ENCODE measurements around the gene PCBP4. TPM values are rescaled to one million over a fixed set of nuclear protein-coding genes. Genes with fewer than 3 reads are reported as not detected.

Gene PCBP4
- total RNA-seq, 1 experiment from 2014 or later: 28.7 TPM

DNA sequence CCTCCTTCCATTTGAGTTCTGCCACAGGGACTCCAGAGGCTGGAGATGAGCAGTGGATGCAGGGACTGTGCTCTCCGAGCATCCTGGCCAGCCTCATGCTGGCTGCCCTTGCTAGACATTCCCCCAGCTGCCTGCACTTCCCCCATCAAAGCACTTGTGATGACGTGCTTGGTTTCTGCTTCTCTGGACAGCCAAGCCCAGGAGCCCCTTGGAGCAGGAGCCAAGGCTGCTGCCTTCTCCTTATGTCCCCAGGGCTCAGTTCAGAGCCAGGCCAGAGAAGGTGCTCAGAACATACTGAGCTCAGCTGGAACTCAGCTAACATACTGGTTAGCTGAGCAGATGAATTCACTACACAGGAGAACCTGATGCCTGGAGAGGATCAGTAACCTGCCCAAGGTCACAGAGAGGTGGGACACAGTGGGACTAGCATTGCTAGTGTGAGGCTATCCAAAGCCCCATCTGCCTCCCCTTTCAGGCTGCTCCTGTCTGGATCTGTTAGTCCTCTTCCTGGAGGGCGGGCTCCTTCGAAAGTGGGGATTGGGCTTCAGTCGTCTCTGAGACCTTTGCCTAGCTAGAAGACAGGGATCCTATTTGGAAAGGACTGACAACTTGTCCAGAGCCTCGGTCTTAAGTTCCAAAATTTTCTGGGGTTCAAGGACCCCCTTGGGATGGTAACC lies 4.3 kb downstream of the PCBP4 start:
- Mint-ChIP-seq H3K27me3 (ENCODE audit: low read depth) (peaks cover 23% of the 10 kb centered on the region), H3K36me3 (no peaks in the 10 kb centered on the region), H3K4me1 (peaks cover 28% of the 10 kb centered on the region), H3K4me3 (no peak overlapping the region), H3K27ac (no peak overlapping the region), H3K9me3 (no peaks in the 10 kb centered on the region)
- ChIA-PET POLR2A (interaction anchor here (1.3 kb wide), 1 partner anchor 20 kb away, joined by 8 read pairs; the partner anchor contains the start of gene ACY1), CTCF (interaction anchor here (1.4 to 6.5 kb wide), 3 partner anchors 12 to 143 kb away, joined by 3 to 60 read pairs (median 19); partner anchors contain the start of genes ABHD14A, ABHD14B and ACY1)
- DNase-seq (ENCODE audit: low spot score): no peak
- ATAC-seq: no peak
- TF ChIP-seq CBFB (CRISPR knock-in tag; IDR thresholded peaks at IDR 0.05; ENCODE audit: low read depth): no peak
- no peak for TF ChIP-seq ZNF396 (CRISPR knock-in tag; IDR thresholded peaks at IDR 0.05; ENCODE audit: borderline replicate concordance)
- TF ChIP-seq, protein P1, sequence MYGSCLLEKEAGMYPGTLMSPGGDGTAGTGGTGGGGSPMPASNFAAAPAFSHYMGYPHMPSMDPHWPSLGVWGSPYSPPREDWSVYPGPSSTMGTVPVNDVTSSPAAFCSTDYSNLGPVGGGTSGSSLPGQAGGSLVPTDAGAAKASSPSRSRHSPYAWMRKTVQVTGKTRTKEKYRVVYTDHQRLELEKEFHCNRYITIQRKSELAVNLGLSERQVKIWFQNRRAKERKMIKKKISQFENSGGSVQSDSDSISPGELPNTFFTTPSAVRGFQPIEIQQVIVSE (CRISPR knock-in tag; IDR thresholded peaks at IDR 0.05; ENCODE audit: borderline replicate concordance): no peak
- no peak for TF ChIP-seq MXD4 (CRISPR knock-in tag; IDR thresholded peaks at IDR 0.05; ENCODE audit: borderline replicate concordance)
- TF ChIP-seq ZNF671 (CRISPR knock-in tag; IDR thresholded peaks at IDR 0.05): no peak
- no peak for TF ChIP-seq EMX1 (CRISPR knock-in tag; IDR thresholded peaks at IDR 0.05)
- no peak for TF ChIP-seq FOXP1 (CRISPR knock-in tag; IDR thresholded peaks at IDR 0.05; ENCODE audit: borderline replicate concordance)
- TF ChIP-seq, protein P2, sequence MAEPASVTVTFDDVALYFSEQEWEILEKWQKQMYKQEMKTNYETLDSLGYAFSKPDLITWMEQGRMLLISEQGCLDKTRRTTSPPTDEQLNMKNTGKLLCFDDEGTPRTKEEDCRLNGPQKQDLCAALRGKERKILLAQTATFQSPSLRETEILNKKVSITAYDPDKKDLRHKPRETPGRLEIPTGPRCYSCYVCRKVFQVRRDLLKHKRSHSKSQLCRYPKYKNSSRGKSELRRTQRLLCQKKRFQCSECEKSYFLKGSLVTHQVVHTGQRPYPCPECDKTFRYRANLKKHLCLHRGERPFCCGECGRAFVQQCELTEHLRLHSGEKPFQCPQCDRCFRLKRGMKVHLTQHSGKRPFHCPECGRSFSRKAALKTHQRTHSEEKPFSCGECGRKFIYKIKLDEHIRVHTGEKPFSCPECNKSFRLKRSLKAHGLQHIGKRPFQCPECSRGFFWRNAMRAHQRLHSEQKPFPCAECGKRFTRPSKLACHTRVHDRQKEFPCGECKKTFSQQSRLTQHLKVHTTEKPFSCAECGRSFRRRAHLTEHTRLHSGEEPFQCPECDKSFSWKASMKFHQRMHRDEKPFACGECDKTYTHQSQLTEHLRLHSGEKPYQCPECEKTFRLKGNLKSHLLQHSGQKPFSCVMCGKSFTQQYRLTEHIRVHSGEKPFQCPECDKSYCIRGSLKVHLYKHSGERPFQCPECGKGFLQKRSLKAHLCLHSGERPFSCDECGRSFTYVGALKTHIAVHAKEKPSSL (CRISPR knock-in tag; conservative IDR thresholded peaks at IDR 0.05): no peak
- no peak for TF ChIP-seq ZNF121 (CRISPR knock-in tag; IDR thresholded peaks at IDR 0.05)
- no peak for TF ChIP-seq TEAD4 (CRISPR knock-in tag; IDR thresholded peaks at IDR 0.05)
- TF ChIP-seq, protein P3, sequence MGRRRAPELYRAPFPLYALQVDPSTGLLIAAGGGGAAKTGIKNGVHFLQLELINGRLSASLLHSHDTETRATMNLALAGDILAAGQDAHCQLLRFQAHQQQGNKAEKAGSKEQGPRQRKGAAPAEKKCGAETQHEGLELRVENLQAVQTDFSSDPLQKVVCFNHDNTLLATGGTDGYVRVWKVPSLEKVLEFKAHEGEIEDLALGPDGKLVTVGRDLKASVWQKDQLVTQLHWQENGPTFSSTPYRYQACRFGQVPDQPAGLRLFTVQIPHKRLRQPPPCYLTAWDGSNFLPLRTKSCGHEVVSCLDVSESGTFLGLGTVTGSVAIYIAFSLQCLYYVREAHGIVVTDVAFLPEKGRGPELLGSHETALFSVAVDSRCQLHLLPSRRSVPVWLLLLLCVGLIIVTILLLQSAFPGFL (CRISPR knock-in tag; IDR thresholded peaks at IDR 0.05; ENCODE audit: borderline replicate concordance): no peak
- TF ChIP-seq ZNF263 (CRISPR knock-in tag; IDR thresholded peaks at IDR 0.05; ENCODE audit: low read depth): no peak
- no peak for TF ChIP-seq GRHL2 (CRISPR knock-in tag; IDR thresholded peaks at IDR 0.05; ENCODE audit: insufficient replicate concordance, severe bottlenecking)
- TF ChIP-seq, protein P4, sequence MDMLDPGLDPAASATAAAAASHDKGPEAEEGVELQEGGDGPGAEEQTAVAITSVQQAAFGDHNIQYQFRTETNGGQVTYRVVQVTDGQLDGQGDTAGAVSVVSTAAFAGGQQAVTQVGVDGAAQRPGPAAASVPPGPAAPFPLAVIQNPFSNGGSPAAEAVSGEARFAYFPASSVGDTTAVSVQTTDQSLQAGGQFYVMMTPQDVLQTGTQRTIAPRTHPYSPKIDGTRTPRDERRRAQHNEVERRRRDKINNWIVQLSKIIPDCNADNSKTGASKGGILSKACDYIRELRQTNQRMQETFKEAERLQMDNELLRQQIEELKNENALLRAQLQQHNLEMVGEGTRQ (CRISPR knock-in tag; IDR thresholded peaks at IDR 0.05): no peak
- TF ChIP-seq, protein P5, sequence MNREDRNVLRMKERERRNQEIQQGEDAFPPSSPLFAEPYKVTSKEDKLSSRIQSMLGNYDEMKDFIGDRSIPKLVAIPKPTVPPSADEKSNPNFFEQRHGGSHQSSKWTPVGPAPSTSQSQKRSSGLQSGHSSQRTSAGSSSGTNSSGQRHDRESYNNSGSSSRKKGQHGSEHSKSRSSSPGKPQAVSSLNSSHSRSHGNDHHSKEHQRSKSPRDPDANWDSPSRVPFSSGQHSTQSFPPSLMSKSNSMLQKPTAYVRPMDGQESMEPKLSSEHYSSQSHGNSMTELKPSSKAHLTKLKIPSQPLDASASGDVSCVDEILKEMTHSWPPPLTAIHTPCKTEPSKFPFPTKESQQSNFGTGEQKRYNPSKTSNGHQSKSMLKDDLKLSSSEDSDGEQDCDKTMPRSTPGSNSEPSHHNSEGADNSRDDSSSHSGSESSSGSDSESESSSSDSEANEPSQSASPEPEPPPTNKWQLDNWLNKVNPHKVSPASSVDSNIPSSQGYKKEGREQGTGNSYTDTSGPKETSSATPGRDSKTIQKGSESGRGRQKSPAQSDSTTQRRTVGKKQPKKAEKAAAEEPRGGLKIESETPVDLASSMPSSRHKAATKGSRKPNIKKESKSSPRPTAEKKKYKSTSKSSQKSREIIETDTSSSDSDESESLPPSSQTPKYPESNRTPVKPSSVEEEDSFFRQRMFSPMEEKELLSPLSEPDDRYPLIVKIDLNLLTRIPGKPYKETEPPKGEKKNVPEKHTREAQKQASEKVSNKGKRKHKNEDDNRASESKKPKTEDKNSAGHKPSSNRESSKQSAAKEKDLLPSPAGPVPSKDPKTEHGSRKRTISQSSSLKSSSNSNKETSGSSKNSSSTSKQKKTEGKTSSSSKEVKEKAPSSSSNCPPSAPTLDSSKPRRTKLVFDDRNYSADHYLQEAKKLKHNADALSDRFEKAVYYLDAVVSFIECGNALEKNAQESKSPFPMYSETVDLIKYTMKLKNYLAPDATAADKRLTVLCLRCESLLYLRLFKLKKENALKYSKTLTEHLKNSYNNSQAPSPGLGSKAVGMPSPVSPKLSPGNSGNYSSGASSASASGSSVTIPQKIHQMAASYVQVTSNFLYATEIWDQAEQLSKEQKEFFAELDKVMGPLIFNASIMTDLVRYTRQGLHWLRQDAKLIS (CRISPR knock-in tag; IDR thresholded peaks at IDR 0.05; ENCODE audit: borderline replicate concordance): no peak
- TF ChIP-seq NFYB (CRISPR knock-in tag; conservative IDR thresholded peaks at IDR 0.05; ENCODE audit: low read depth): no peak
- TF ChIP-seq, protein P6, sequence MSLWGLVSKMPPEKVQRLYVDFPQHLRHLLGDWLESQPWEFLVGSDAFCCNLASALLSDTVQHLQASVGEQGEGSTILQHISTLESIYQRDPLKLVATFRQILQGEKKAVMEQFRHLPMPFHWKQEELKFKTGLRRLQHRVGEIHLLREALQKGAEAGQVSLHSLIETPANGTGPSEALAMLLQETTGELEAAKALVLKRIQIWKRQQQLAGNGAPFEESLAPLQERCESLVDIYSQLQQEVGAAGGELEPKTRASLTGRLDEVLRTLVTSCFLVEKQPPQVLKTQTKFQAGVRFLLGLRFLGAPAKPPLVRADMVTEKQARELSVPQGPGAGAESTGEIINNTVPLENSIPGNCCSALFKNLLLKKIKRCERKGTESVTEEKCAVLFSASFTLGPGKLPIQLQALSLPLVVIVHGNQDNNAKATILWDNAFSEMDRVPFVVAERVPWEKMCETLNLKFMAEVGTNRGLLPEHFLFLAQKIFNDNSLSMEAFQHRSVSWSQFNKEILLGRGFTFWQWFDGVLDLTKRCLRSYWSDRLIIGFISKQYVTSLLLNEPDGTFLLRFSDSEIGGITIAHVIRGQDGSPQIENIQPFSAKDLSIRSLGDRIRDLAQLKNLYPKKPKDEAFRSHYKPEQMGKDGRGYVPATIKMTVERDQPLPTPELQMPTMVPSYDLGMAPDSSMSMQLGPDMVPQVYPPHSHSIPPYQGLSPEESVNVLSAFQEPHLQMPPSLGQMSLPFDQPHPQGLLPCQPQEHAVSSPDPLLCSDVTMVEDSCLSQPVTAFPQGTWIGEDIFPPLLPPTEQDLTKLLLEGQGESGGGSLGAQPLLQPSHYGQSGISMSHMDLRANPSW (CRISPR knock-in tag; conservative IDR thresholded peaks at IDR 0.05; ENCODE audit: low read depth): no peak
- no peak for TF ChIP-seq ATF1 (CRISPR knock-in tag; IDR thresholded peaks at IDR 0.05)
- TF ChIP-seq ZNF219 (CRISPR knock-in tag; IDR thresholded peaks at IDR 0.05; ENCODE audit: borderline replicate concordance): no peak
- TF ChIP-seq, protein P7, sequence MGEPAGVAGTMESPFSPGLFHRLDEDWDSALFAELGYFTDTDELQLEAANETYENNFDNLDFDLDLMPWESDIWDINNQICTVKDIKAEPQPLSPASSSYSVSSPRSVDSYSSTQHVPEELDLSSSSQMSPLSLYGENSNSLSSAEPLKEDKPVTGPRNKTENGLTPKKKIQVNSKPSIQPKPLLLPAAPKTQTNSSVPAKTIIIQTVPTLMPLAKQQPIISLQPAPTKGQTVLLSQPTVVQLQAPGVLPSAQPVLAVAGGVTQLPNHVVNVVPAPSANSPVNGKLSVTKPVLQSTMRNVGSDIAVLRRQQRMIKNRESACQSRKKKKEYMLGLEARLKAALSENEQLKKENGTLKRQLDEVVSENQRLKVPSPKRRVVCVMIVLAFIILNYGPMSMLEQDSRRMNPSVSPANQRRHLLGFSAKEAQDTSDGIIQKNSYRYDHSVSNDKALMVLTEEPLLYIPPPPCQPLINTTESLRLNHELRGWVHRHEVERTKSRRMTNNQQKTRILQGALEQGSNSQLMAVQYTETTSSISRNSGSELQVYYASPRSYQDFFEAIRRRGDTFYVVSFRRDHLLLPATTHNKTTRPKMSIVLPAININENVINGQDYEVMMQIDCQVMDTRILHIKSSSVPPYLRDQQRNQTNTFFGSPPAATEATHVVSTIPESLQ (CRISPR knock-in tag; IDR thresholded peaks at IDR 0.05): no peak
